Adrenal gland (tissue), 5 donors: ENCODE data around the gene DLL3.

Experiments used
- CTCF ChIP-seq, 6 experiments: fragments of 450-650 bp in 4 of 6; fragments of 200-600 bp in 2 of 6; sonication (generic) in 1 of 6; IDR thresholded peaks; 1 replicate in 5 of 6; 2 replicates in 1 of 6; pipeline versions ENCODE4 v1.5.1 to v1.8.0; 2016 to 2021; ENCODE audit warnings: antibody characterized with exemption in 6 of 6, mild to moderate bottlenecking in 2 of 6, moderate library complexity in 1 of 6
- POLR2A ChIP-seq, 2 donors: fragments of 450-650 bp; IDR thresholded peaks; one replicate each; pipeline ENCODE4 v1.6.1; 2017; ENCODE audit warnings: antibody characterized with exemption in 2 of 2, mild to moderate bottlenecking in 2 of 2, moderate library complexity in 1 of 2
- donor health status: DM: no; HTN: no; CAD: no.

GRCh38 chr19:39489756-39490155, 9.0 kb upstream of the DLL3 start:
- TF ChIP-seq POLR2A (IDR thresholded peaks at IDR 0.05) (no peak), CTCF (IDR thresholded peaks at IDR 0.05) (no peak)
